SK-N-SH treated with all-trans-retinoic acid at 6 μM for 48 hours (cell line): ENCODE results near the gene KCTD12.

Experiments
- ATAC-seq: fragments of 200-7000 bp; cut with Tn5 transposase; 3 replicates; pipeline ENCODE4 v1.9.1; 2020; ENCODE audit warnings: mild to moderate bottlenecking, moderate library complexity
- ARNTL ChIP-seq: fragments of 450-650 bp; formaldehyde crosslinking; IDR thresholded peaks from 2 replicates; pipeline ENCODE4 v1.5.0; 2020; ENCODE audit warnings: low read depth, mild to moderate bottlenecking, moderate library complexity, borderline replicate concordance
- CSDC2 ChIP-seq: fragments of 250-450 bp; sonication (Bioruptor Pico); IDR thresholded peaks from 2 replicates; pipeline ENCODE4 v1.5.0; 2020; ENCODE audit warnings: mild to moderate bottlenecking, moderate library complexity
- ESRRG ChIP-seq: fragments of 250-450 bp; sonication (Bioruptor Pico); IDR thresholded peaks from 2 replicates; pipeline ENCODE4 v1.6.1; 2021; ENCODE audit warnings: mild to moderate bottlenecking
- ISL1 ChIP-seq: fragments of 250-450 bp; sonication (Bioruptor Pico); IDR thresholded peaks from 2 replicates; pipeline ENCODE4 v2.1.2; 2022; ENCODE audit warnings: mild to moderate bottlenecking, moderate library complexity
- OSR1 ChIP-seq: fragments of 250-450 bp; sonication (Bioruptor Pico); IDR thresholded peaks from 2 replicates; pipeline ENCODE4 v1.8.0; 2022; ENCODE audit warnings: moderate library complexity, mild to moderate bottlenecking, inconsistent platforms
- PPARA ChIP-seq: fragments of 250-450 bp; sonication (Bioruptor Pico); IDR thresholded peaks from 2 replicates; pipeline ENCODE4 v1.5.0; 2020; ENCODE audit warnings: mild to moderate bottlenecking, borderline replicate concordance
- TCF4 ChIP-seq: fragments of 250-450 bp; sonication (Bioruptor Pico); IDR thresholded peaks from 2 replicates; pipeline ENCODE4 v1.8.0; 2021; ENCODE audit warnings: mild to moderate bottlenecking, moderate library complexity, borderline replicate concordance
- ZFP3 ChIP-seq: fragments of 250-450 bp; sonication (Bioruptor Pico); IDR thresholded peaks from 2 replicates; pipeline ENCODE4 v1.5.0; 2020; ENCODE audit warnings: mild to moderate bottlenecking, moderate library complexity
- ZNF70 ChIP-seq: fragments of 450-650 bp; formaldehyde crosslinking; IDR thresholded peaks from 2 replicates; pipeline ENCODE4 v1.5.0; 2020; ENCODE audit warnings: mild to moderate bottlenecking, moderate library complexity
- ZNF8 ChIP-seq: fragments of 450-650 bp; formaldehyde crosslinking; IDR thresholded peaks from 2 replicates; pipeline ENCODE4 v1.5.0; 2020; ENCODE audit warnings: mild to moderate bottlenecking, moderate library complexity
- TF ChIP-seq, protein P1 (sequence below): fragments of 250-450 bp; sonication (Bioruptor Pico); IDR thresholded peaks from 2 replicates; pipeline ENCODE4 v1.5.0; 2020; ENCODE audit warnings: mild to moderate bottlenecking, moderate library complexity
- TF ChIP-seq, protein P2 (sequence below): fragments of 250-450 bp; sonication (Bioruptor Pico); IDR thresholded peaks from 2 replicates; pipeline ENCODE4 v1.5.1; 2021; ENCODE audit warnings: mild to moderate bottlenecking, moderate library complexity
- TF ChIP-seq, protein P3 (sequence below): fragments of 250-450 bp; sonication (Bioruptor Pico); IDR thresholded peaks from 2 replicates; pipeline ENCODE4 v1.8.0; 2021; ENCODE audit warnings: low read depth, mild to moderate bottlenecking, moderate library complexity, borderline replicate concordance
- TF ChIP-seq, protein P4 (sequence below): fragments of 250-450 bp; sonication (Bioruptor Pico); IDR thresholded peaks from 2 replicates; pipeline ENCODE4 v1.5.1; 2020; ENCODE audit warnings: low read depth, mild to moderate bottlenecking, moderate library complexity

The KCTD12 gene

GRCh38 chr13:76830805-76831204 is 55.4 kb downstream of the KCTD12 start:
- TF ChIP-seq CSDC2 (no peak), ZNF8 (CRISPR knock-in tag) (no peak), PPARA (CRISPR knock-in tag) (no peak), OSR1 (CRISPR knock-in tag) (no peak), TCF4 (CRISPR knock-in tag) (no peak), ISL1 (CRISPR knock-in tag) (no peak), ZFP3 (CRISPR knock-in tag) (no peak), ZNF70 (CRISPR knock-in tag) (no peak), ESRRG (CRISPR knock-in tag) (no peak), ARNTL (CRISPR knock-in tag) (no peak)
- TF ChIP-seq, protein P1, sequence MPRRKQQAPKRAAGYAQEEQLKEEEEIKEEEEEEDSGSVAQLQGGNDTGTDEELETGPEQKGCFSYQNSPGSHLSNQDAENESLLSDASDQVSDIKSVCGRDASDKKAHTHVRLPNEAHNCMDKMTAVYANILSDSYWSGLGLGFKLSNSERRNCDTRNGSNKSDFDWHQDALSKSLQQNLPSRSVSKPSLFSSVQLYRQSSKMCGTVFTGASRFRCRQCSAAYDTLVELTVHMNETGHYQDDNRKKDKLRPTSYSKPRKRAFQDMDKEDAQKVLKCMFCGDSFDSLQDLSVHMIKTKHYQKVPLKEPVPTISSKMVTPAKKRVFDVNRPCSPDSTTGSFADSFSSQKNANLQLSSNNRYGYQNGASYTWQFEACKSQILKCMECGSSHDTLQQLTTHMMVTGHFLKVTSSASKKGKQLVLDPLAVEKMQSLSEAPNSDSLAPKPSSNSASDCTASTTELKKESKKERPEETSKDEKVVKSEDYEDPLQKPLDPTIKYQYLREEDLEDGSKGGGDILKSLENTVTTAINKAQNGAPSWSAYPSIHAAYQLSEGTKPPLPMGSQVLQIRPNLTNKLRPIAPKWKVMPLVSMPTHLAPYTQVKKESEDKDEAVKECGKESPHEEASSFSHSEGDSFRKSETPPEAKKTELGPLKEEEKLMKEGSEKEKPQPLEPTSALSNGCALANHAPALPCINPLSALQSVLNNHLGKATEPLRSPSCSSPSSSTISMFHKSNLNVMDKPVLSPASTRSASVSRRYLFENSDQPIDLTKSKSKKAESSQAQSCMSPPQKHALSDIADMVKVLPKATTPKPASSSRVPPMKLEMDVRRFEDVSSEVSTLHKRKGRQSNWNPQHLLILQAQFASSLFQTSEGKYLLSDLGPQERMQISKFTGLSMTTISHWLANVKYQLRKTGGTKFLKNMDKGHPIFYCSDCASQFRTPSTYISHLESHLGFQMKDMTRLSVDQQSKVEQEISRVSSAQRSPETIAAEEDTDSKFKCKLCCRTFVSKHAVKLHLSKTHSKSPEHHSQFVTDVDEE: no peak
- TF ChIP-seq, protein P2, sequence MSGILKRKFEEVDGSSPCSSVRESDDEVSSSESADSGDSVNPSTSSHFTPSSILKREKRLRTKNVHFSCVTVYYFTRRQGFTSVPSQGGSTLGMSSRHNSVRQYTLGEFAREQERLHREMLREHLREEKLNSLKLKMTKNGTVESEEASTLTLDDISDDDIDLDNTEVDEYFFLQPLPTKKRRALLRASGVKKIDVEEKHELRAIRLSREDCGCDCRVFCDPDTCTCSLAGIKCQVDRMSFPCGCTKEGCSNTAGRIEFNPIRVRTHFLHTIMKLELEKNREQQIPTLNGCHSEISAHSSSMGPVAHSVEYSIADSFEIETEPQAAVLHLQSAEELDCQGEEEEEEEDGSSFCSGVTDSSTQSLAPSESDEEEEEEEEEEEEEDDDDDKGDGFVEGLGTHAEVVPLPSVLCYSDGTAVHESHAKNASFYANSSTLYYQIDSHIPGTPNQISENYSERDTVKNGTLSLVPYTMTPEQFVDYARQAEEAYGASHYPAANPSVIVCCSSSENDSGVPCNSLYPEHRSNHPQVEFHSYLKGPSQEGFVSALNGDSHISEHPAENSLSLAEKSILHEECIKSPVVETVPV (CRISPR knock-in tag): no peak
- TF ChIP-seq, protein P3, sequence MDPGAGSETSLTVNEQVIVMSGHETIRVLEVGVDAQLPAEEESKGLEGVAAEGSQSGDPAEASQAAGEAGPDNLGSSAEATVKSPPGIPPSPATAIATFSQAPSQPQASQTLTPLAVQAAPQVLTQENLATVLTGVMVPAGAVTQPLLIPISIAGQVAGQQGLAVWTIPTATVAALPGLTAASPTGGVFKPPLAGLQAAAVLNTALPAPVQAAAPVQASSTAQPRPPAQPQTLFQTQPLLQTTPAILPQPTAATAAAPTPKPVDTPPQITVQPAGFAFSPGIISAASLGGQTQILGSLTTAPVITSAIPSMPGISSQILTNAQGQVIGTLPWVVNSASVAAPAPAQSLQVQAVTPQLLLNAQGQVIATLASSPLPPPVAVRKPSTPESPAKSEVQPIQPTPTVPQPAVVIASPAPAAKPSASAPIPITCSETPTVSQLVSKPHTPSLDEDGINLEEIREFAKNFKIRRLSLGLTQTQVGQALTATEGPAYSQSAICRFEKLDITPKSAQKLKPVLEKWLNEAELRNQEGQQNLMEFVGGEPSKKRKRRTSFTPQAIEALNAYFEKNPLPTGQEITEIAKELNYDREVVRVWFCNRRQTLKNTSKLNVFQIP (CRISPR knock-in tag): no peak
- TF ChIP-seq, protein P4, sequence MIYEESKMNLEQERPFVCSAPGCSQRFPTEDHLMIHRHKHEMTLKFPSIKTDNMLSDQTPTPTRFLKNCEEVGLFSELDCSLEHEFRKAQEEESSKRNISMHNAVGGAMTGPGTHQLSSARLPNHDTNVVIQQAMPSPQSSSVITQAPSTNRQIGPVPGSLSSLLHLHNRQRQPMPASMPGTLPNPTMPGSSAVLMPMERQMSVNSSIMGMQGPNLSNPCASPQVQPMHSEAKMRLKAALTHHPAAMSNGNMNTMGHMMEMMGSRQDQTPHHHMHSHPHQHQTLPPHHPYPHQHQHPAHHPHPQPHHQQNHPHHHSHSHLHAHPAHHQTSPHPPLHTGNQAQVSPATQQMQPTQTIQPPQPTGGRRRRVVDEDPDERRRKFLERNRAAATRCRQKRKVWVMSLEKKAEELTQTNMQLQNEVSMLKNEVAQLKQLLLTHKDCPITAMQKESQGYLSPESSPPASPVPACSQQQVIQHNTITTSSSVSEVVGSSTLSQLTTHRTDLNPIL (CRISPR knock-in tag): no peak
- TF ChIP-seq, all 23 proteins: peak for 0
- no peak for ATAC-seq
